Right lobe of liver (tissue), 6 donors: ENCODE measurements around the gene STEAP1B. TPM values are rescaled to one million over a fixed set of nuclear protein-coding genes. Genes with fewer than 3 reads are reported as not detected.

Experiments
- ATAC-seq, 4 donors: fragments of 200-7000 bp; cut with Tn5 transposase; one replicate each; pipeline ENCODE4 v1.9.1; 2020; ENCODE audit warnings: mild to moderate bottlenecking in 4 of 4, moderate library complexity in 4 of 4
- DNase-seq, 3 donors: peaks; one replicate each; pipeline ENCODE4 v3.0.0-alpha.2; 2020
- H3K27ac ChIP-seq, 3 donors: fragments of 200-600 bp; one replicate each; pipeline ENCODE4 v1.8.0; 2022
- H3K27me3 ChIP-seq, 2 donors: fragments of 200-600 bp; one replicate each; pipeline ENCODE4 v1.8.0; 2022
- H3K36me3 ChIP-seq, 4 donors: fragments of 200-600 bp; sonication (generic) in 1 of 4; one replicate each; pipeline versions ENCODE4 v1.5.1 to v1.8.0; 2017 to 2022; ENCODE audit warnings: control low read depth in 1 of 4
- H3K4me1 ChIP-seq, 4 donors: fragments of 200-600 bp; sonication (generic) in 1 of 4; one replicate each; pipeline versions ENCODE4 v1.5.1 to v1.8.0; 2017 to 2022; ENCODE audit warnings: control low read depth in 1 of 4
- H3K4me3 ChIP-seq, 3 donors: fragments of 200-600 bp; one replicate each; pipeline ENCODE4 v1.8.0; 2022
- H3K9me3 ChIP-seq, 4 donors: fragments of 200-600 bp; sonication (generic) in 1 of 4; one replicate each; pipeline versions ENCODE4 v1.5.1 to v1.8.0; 2017 to 2022; ENCODE audit warnings: control low read depth in 1 of 4
- POLR2A ChIP-seq: fragments of 450-650 bp; IDR thresholded peaks from one replicate; pipeline ENCODE4 v1.6.1; 2017; ENCODE audit warnings: antibody characterized with exemption, mild to moderate bottlenecking
- WGBS: methylation state at CpG from one replicate; pipeline ENCODE4 v1.1.6; 2018; ENCODE audit warnings: low coverage, low lambda C conversion rate; ENCODE audit not compliant: insufficient coverage; ENCODE audit errors: missing lambda C conversion rate; 5-methylcytosine and 5-hydroxymethylcytosine counted together
- intact Hi-C, 2 donors: fragments of 100-400 bp; cut with DNase I; formaldehyde crosslinking; loops; one replicate each; pipeline versions ENCODE4 v1.11.2 to v1.14.1; 2022
- total RNA-seq, 6 experiments: library from RNA; depleted of rRNA in 2 of 6; stranded (reverse); fragments of >200 nt in 2 of 6; fragmentation: NEBNext Ultra II Directional in 3 of 6; extraction: Animal tissue kit (Norgen Biotek cat#: 25700) in 3 of 6; gene quantifications; one replicate each; pipeline versions ENCODE4 v1.1.0 to v1.2.4, GENCODE V29; 2016 to 2023
- TF ChIP-seq, protein P1 (sequence below), 4 donors: fragments of 200-600 bp in 3 of 4; fragments of 450-650 bp in 1 of 4; IDR thresholded peaks; one replicate each; pipeline versions ENCODE4 v1.5.1 to v1.8.0; 2016 to 2022; ENCODE audit warnings: antibody characterized with exemption in 4 of 4, mild to moderate bottlenecking in 2 of 4
- donor health status: DM: no; HTN: yes; CAD: no.
- donor health status: DM: no; HTN: no; CAD: no.
- donor health status: DM: no; HTN: no; CAD: no.
- donor health status: DM: no; HTN: yes; CAD: no.
- donor health status: DM: no; HTN: yes; CAD: no.

STEAP1B gene
- total RNA-seq, 6 experiments from 2014 or later = 0.25 to 0.60 TPM; not detected in 4

DNA sequence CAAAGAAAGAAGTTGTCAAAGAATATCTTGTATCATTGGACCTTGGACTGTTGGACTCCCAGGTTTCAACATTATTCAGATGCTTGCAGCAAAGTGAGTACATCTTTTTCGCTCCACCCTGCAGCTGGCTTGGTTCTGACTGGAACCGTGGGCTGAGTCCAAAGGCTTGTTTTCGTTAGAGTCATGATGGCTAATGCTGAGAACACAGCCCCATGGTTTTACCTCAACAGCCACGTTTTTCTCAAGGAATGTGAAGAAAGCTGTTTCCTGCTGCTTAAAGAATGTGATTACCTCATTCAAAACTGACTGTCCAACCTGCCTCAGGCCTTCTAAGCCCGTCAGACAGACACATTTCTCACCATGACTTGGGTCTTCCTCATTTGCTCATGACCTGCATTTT, 69.5 kb downstream of the STEAP1B start:
- TF ChIP-seq, protein P1, sequence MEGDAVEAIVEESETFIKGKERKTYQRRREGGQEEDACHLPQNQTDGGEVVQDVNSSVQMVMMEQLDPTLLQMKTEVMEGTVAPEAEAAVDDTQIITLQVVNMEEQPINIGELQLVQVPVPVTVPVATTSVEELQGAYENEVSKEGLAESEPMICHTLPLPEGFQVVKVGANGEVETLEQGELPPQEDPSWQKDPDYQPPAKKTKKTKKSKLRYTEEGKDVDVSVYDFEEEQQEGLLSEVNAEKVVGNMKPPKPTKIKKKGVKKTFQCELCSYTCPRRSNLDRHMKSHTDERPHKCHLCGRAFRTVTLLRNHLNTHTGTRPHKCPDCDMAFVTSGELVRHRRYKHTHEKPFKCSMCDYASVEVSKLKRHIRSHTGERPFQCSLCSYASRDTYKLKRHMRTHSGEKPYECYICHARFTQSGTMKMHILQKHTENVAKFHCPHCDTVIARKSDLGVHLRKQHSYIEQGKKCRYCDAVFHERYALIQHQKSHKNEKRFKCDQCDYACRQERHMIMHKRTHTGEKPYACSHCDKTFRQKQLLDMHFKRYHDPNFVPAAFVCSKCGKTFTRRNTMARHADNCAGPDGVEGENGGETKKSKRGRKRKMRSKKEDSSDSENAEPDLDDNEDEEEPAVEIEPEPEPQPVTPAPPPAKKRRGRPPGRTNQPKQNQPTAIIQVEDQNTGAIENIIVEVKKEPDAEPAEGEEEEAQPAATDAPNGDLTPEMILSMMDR (IDR thresholded peaks at IDR 0.05) = no peak
- TF ChIP-seq POLR2A = no peak
- ATAC-seq = no peak
- no peaks in the 10 kb centered on the region for H3K36me3 ChIP-seq
- intact Hi-C loops = no loop called here
- H3K4me3 ChIP-seq = no peak overlapping the region
- H3K27me3 ChIP-seq = no peaks in the 10 kb centered on the region
- 41% methylated on average over 5 of the region's 5 CpGs for WGBS
- H3K4me1 ChIP-seq = no peaks in the 10 kb centered on the region
- DNase-seq = no peak
- no peaks in the 10 kb centered on the region for H3K9me3 ChIP-seq
- H3K27ac ChIP-seq = no peak overlapping the region

- no peak for TF ChIP-seq POLR2A
- TF ChIP-seq, protein P1 (IDR thresholded peaks at IDR 0.05) = no peak
- ATAC-seq = no peak
- H3K9me3 ChIP-seq = no peaks in the 10 kb centered on the region
- intact Hi-C loops = no loop called here
- H3K27me3 ChIP-seq = no peaks in the 10 kb centered on the region
- 62% methylated on average over 2 of the region's 2 CpGs for WGBS
- no peaks in the 10 kb centered on the region for H3K4me1 ChIP-seq
- H3K27ac ChIP-seq = no peak overlapping the region
- H3K4me3 ChIP-seq = no peak overlapping the region
- no peaks in the 10 kb centered on the region for H3K36me3 ChIP-seq
- DNase-seq = no peak
Observed at GRCh38 chr7:22429386-22429785, 70.6 kb downstream of the STEAP1B start.

DNA sequence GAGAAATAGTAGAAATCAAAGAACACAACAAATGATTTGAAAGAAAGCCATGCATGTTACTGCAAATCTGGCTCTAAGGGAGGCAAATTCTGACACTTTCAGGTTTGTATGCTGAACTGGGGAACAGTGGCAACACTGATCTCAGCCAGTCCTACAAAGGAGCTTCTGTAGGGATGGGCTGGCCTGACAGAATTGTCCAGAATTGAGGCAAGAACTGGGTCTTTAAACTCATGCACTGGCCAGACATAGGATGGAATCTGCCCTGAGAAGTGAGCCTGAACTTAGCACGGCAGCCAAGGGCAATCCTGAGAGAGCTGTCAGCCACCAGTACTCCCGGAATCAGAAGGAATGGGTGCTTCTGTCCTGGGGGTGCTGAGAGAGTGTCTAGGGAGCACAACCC, 72.1 kb downstream of the STEAP1B start:
- TF ChIP-seq POLR2A = no peak
- TF ChIP-seq, protein P1 (IDR thresholded peaks at IDR 0.05) = no peak
- intact Hi-C loops = no loop called here
- Histone ChIP-seq H3K27me3 (no peaks in the 10 kb centered on the region), H3K9me3 (no peaks in the 10 kb centered on the region), H3K27ac (no peak overlapping the region), H3K4me3 (no peak overlapping the region), H3K36me3 (no peaks in the 10 kb centered on the region), H3K4me1 (no peaks in the 10 kb centered on the region)
- DNase-seq (no peak), ATAC-seq (no peak)
- 80% methylated on average over 1 of the region's 2 CpGs for WGBS

- no peaks in the 10 kb centered on the region for H3K4me1 ChIP-seq
- intact Hi-C loops = no loop called here
- DNase-seq (no peak), ATAC-seq (no peak)
- no peaks in the 10 kb centered on the region for H3K36me3 ChIP-seq
- TF ChIP-seq POLR2A = no peak
- TF ChIP-seq, protein P1 (IDR thresholded peaks at IDR 0.05) = no peak
- no peak overlapping the region for H3K27ac ChIP-seq
- 80% methylated on average over 3 of the region's 3 CpGs for WGBS
- no peaks in the 10 kb centered on the region for H3K9me3 ChIP-seq
- H3K27me3 ChIP-seq = no peaks in the 10 kb centered on the region
- no peak overlapping the region for H3K4me3 ChIP-seq
Observed at GRCh38 chr7:22427104-22427503, 72.9 kb downstream of the STEAP1B start.
